Measurements from ENCODE around the gene LNX1. TPM values are rescaled to one million over a fixed set of nuclear protein-coding genes. Genes with fewer than 3 reads are reported as not detected.

The LNX1 gene
- total RNA-seq, 1 donor from 2014 or later, result 5.4 TPM

DNA sequence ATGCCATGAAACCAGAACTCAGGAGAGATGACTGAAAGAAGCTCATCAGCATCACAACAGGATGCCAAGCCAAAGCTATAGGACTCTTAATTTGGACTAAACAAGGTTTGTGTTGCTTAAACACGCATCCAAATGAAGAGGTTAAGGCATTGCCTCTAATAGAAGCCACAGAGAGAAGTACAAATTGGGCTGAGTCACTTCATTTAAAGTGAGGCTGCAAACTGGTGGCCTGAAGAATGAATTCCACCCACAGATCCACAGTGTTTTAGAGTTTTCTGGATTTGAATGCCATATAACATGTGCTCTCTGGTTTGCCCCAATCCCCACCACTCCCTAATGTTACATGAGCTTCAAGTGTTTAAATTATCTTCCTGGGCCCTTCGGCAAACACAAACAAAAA lies 110.4 kb downstream of the LNX1 start:
- Histone ChIP-seq H3K27ac (no peak overlapping the region), H3K36me3 (no peaks in the 10 kb centered on the region), H3K4me1 (no peaks in the 10 kb centered on the region), H3K27me3 (ENCODE audit: low read depth) (no peaks in the 10 kb centered on the region), H3K9me3 (no peaks in the 10 kb centered on the region), H3K4me3 (no peak overlapping the region)
- DNase-seq (no peak), ATAC-seq (no peak)
- intact Hi-C loops (cut with DNase I), result no loop called here
- TF ChIP-seq, protein P1, sequence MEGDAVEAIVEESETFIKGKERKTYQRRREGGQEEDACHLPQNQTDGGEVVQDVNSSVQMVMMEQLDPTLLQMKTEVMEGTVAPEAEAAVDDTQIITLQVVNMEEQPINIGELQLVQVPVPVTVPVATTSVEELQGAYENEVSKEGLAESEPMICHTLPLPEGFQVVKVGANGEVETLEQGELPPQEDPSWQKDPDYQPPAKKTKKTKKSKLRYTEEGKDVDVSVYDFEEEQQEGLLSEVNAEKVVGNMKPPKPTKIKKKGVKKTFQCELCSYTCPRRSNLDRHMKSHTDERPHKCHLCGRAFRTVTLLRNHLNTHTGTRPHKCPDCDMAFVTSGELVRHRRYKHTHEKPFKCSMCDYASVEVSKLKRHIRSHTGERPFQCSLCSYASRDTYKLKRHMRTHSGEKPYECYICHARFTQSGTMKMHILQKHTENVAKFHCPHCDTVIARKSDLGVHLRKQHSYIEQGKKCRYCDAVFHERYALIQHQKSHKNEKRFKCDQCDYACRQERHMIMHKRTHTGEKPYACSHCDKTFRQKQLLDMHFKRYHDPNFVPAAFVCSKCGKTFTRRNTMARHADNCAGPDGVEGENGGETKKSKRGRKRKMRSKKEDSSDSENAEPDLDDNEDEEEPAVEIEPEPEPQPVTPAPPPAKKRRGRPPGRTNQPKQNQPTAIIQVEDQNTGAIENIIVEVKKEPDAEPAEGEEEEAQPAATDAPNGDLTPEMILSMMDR (IDR thresholded peaks at IDR 0.05), result no peak

DNA sequence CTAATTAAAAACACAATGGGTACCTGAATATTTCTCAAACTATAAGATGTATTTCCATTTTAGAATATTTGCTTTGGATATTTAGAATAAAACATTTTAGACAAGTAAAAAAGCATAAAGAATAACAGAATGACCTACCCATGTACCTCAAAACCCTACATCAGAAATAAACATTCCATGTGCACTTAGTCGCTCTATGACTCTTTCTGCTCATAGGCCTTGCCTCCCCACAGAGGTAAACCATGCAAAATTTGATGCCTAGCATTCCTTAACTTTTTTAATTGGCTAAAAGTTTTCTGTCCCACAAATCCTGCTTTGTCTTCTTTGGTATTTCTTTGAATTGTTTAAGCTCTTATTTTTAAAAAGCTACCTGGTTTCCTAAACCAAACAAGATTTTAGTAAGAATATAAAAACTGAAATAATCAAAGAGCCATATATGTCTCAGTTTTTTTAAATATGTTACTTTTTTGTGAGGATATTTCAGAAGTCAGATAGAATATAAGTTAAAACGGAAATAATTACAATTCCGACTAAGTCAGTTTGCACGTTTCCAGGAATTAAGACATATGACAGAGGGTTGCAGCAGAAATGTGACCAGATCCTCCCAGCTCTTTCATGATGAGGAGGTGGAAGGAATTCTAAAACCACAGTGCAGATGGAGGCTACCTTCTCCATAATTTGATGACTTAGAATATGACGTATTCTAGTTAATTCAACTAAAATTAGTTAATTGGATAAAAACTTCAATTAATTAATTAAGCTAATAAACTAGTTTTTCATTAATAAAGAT lies 111.4 kb downstream of the LNX1 start:
- Histone ChIP-seq H3K36me3 (no peaks in the 10 kb centered on the region), H3K9me3 (no peaks in the 10 kb centered on the region), H3K27ac (no peak overlapping the region), H3K4me1 (no peaks in the 10 kb centered on the region), H3K27me3 (ENCODE audit: low read depth) (no peaks in the 10 kb centered on the region), H3K4me3 (no peak overlapping the region)
- intact Hi-C loops (cut with DNase I), result no loop called here
- no peak for ATAC-seq
- TF ChIP-seq, protein P1 (IDR thresholded peaks at IDR 0.05), result no peak
- DNase-seq, result no peak

DNA sequence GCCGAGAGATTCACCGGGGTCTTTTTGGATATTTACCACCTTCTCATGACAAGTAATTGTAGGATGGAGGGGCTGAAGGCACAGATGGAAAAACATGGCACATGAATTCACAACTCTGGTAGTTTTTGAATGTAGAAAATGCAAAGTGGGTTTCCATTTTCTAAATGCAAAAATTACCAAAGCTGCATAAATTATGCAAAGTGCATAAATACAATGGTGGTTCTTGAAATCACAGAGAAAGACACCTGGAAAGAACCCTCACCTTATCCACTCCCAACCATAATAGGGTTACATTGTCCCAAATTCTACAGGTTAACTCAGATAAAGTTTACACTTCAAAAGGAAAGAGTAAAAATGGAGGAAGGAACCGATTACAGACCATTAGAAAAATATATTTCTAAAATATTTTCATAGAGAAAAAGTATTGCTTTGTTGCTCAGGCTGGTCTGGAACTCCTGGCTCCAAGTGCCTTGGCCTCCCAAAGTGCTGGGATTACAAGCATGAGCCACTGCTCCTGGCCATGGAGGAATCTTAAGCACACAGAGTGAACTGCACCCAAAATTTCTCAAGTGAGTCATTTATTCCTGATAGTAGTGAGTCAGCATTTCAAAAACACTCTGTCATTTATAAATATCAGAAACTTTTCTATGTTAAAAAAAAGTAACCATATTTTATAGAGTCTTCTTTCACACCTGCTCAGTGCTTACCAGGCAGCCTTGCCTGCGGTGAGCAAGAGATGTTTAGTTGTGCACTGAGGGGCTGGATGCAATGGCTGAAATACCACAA lies 112.4 kb downstream of the LNX1 start:
- no peak overlapping the region for H3K27ac ChIP-seq
- H3K9me3 ChIP-seq, result no peaks in the 10 kb centered on the region
- H3K27me3 ChIP-seq (ENCODE audit: low read depth), result no peaks in the 10 kb centered on the region
- H3K36me3 ChIP-seq, result no peaks in the 10 kb centered on the region
- DNase-seq, result no peak
- H3K4me3 ChIP-seq, result no peak overlapping the region
- ATAC-seq, result no peak
- intact Hi-C loops (cut with DNase I), result no loop called here
- no peaks in the 10 kb centered on the region for H3K4me1 ChIP-seq
- TF ChIP-seq, protein P1 (IDR thresholded peaks at IDR 0.05), result no peak

DNA sequence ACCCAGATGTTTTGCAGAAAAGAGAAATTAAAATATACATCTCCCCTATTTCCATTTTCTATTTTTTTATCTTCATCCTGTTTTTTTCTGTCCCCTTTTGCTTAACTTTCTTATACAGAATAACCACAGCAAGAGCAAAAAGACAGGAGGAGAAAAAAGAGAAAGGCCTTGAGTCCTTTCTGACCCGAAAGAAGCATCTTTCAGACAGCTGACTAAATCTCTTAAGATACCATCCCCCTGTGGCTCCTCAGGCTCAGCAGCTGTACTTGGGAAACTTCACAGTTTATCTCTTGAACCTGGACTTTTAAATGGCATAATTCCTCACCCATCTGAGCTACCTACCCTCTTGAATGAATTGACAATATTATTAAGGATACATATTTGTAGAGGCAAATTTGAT lies 113.7 kb downstream of the LNX1 start:
- no peaks in the 10 kb centered on the region for H3K27me3 ChIP-seq (ENCODE audit: low read depth)
- DNase-seq, result no peak
- H3K4me1 ChIP-seq, result no peaks in the 10 kb centered on the region
- no peak overlapping the region for H3K27ac ChIP-seq
- TF ChIP-seq, protein P1 (IDR thresholded peaks at IDR 0.05), result no peak
- no peak overlapping the region for H3K4me3 ChIP-seq
- no peak for ATAC-seq
- H3K9me3 ChIP-seq, result no peaks in the 10 kb centered on the region
- no peaks in the 10 kb centered on the region for H3K36me3 ChIP-seq
- intact Hi-C loops (cut with DNase I), result no loop called here

DNA sequence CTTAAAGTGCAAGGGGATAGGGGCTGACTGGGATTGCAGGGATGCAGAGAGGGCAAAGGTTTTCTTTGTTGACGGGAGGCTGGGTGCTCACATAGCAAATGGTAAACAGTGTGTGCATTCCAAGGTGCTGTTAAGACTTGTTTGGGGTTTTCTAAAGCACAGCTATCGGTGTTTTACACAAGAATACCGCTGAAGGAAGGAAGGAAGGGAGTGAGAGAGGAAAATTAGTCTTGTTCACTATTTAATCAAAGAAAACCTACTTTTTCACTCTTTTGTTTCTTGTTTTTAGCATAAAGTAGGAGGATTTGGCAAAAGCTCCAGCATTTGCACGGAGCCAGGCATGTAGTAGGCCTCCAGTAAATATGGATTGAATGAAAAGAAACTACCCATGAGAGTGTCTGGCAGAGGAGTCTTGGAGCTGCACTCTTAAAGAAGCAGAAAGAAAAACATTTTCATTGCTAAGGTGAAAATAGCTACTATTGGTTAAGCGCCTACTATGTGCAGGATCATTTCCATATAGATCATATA lies 114.2 kb downstream of the LNX1 start:
- Histone ChIP-seq H3K36me3 (no peaks in the 10 kb centered on the region), H3K9me3 (no peaks in the 10 kb centered on the region), H3K27ac (no peak overlapping the region), H3K4me3 (no peak overlapping the region), H3K4me1 (no peaks in the 10 kb centered on the region), H3K27me3 (ENCODE audit: low read depth) (no peaks in the 10 kb centered on the region)
- intact Hi-C loops (cut with DNase I), result no loop called here
- TF ChIP-seq, protein P1 (IDR thresholded peaks at IDR 0.05), result no peak
- no peak for DNase-seq
- no peak for ATAC-seq

Data from lower lobe of right lung (tissue), 2 donors.